Measurements from ENCODE around the gene CAV2.

CAV2 gene

DNA sequence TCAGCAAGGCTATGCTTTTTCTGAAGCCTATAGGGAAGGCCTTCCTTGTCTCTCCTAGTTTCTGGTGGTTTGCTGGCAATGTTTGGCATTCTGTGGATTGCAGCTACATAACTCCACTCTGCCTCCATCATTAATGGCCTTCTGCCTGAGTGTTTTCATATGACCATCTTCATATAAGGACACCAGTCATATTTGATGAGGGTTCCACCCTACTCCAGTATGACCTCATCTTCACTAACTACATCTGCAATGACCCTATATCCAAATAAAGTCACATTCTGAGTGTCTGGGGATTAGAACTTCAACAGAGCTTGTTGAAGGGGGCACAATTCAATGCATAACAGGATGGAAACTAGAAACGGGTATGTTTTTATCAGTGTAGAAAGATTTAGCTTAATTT lies 47.4 kb downstream of the CAV2 start:
- TF ChIP-seq, protein P1, sequence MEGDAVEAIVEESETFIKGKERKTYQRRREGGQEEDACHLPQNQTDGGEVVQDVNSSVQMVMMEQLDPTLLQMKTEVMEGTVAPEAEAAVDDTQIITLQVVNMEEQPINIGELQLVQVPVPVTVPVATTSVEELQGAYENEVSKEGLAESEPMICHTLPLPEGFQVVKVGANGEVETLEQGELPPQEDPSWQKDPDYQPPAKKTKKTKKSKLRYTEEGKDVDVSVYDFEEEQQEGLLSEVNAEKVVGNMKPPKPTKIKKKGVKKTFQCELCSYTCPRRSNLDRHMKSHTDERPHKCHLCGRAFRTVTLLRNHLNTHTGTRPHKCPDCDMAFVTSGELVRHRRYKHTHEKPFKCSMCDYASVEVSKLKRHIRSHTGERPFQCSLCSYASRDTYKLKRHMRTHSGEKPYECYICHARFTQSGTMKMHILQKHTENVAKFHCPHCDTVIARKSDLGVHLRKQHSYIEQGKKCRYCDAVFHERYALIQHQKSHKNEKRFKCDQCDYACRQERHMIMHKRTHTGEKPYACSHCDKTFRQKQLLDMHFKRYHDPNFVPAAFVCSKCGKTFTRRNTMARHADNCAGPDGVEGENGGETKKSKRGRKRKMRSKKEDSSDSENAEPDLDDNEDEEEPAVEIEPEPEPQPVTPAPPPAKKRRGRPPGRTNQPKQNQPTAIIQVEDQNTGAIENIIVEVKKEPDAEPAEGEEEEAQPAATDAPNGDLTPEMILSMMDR (IDR thresholded peaks at IDR 0.05; ENCODE audit: low read depth, low read length) = no peak
- no peak overlapping the region for H3K4me3 ChIP-seq (ENCODE audit: low read depth, low read length)

DNA sequence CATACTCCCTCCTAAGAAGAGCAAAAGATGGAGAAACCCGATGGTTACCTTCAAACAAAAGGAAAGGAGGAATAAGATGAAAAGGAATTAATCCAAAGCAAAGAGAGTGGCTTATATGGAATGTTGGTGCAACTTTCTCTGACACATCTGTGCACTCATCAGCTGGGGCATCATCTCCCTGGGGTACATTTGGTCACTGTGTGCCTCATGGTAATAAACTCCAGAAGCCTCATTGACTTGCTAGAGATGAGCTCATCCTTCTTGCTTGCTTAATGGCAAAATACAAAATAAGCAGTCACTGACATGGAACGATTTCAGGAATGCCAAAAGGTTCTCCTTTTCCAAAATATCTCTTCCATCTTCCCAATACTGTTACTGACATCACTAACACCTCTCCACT lies 47.8 kb downstream of the CAV2 start:
- no peak overlapping the region for H3K4me3 ChIP-seq (ENCODE audit: low read depth, low read length)
- TF ChIP-seq, protein P1 (IDR thresholded peaks at IDR 0.05; ENCODE audit: low read depth, low read length) = no peak

DNA sequence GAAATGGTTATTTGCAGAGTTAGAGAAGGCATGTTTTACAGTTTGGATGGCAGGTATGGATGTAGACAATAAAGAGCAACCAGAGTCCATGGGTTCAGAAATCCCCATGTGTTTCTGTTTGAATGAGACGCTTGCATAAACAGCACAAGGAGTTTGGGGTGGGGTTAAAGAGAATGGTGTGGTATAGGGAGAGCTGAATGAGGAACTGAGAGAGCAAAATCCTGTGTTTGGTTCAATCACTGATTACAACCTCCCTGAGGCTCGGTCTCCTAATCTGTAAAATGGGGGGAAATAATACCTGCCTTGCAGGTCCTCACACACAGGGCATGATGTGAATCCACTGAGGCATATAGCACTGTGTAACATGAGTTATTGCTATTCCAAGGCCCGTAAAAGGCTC lies 49.0 kb downstream of the CAV2 start:
- no peak overlapping the region for H3K4me3 ChIP-seq (ENCODE audit: low read depth, low read length)
- TF ChIP-seq, protein P1 (IDR thresholded peaks at IDR 0.05; ENCODE audit: low read depth, low read length) = no peak

DNA sequence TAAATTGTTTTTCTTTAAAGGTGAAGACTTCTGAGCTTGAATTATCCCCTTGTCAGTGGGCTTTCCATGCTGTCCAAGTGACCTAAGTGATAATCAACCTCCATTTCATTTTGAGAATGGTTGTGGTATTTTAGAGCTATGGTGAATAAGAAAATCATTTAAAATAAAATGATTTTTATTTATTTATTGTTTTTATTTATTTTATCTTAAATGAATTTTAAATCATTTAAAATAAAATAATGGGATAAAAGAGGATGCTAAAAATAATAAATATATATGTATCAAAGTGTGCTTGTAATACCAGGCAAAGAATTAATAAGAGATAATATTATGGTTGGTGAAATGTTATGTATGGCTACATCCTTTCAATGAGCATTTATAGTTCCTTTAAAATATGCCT lies 49.8 kb downstream of the CAV2 start:
- TF ChIP-seq, protein P1 (IDR thresholded peaks at IDR 0.05; ENCODE audit: low read depth, low read length) = no peak

DNA sequence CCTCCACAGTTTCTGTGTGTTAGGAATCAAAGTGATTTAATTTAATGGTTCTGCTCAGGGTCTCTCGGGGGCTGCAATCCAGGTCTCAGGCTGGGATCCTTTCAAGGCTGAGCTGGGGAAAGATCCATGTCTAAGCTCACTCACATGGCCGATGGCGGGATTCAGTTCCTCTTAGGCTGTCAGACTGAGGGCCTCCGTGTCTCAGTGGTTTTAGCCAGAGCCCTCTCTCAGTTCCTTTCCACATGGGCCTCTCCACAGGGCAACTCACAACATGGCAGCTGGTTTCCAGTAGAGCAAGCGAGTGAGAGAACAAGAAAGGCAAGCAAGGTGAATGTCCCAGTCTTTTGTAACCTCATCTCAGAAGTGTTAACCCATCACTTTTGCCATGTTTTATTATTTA lies 52.2 kb downstream of the CAV2 start:
- H3K4me3 ChIP-seq (ENCODE audit: low read depth, low read length) = no peak overlapping the region
- TF ChIP-seq, protein P1 (IDR thresholded peaks at IDR 0.05; ENCODE audit: low read depth, low read length) = no peak

More for the DNA sequence above, 49.8 kb downstream of the CAV2 start:
- H3K4me3 ChIP-seq (ENCODE audit: low read depth, low read length) = no peak overlapping the region

DNA sequence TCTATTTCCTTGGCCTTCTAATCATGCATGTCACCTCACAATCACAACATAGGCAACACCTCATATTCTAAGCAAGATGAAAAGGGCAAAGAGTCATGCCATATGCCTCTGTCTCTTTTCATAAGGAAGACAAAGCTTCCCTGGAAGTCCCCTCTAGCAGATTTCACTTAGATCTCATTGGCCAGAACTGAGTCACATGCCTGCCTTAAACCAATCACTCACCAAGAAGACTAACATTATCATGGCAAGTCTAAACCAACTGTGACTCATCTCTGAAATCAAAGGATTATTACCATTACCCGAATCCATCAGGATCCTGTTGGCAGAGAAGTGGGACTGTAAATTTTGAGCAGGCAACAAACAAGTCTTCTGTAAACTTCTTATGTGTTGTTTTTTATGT lies 53.1 kb downstream of the CAV2 start:
- TF ChIP-seq, protein P1 (IDR thresholded peaks at IDR 0.05; ENCODE audit: low read depth, low read length) = no peak
- H3K4me3 ChIP-seq (ENCODE audit: low read depth, low read length) = no peak overlapping the region

DNA sequence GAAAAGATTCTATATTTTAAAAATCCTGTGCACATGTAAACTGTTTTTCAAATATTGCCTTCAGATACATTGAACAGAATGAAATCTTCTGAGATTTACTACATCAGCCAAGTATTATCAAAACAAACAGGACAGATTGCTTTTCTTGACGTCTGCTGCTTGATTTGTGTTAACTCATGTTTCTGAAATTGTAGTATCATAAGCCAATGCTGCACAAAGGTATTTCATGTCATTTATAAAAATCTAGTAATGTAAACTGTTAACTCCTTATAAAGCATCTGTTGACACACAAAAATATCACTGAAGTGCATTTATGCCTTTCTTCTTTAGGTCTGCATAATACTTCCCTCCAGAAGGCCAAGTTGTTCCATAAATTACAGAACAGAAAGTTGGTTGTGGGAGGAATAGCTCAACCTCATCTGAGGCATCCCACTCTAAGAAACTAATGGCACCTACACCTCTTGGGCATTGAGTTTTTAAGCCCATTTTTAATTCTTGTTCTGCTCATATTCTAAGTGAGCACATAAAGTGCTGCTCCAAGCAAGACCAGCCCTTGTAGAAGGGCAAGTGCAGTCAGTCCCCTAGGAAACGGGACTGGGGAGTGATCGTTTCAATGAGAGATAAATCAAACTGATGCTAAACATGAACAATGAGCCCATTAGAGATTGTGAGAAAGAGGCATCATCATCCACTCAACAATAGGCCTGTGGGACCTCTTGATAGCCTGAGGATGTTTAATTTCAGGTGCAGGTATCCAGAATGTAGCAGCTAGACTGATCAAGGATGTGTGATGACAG lies 53.8 kb downstream of the CAV2 start:
- TF ChIP-seq, protein P1 (IDR thresholded peaks at IDR 0.05; ENCODE audit: low read depth, low read length) = no peak
- no peak overlapping the region for H3K4me3 ChIP-seq (ENCODE audit: low read depth, low read length)

Measured in WI38 (cell line).